ENCODE results near the gene GOLGB1. TPM values are rescaled to one million over a fixed set of nuclear protein-coding genes. Genes with fewer than 3 reads are reported as not detected.

The GOLGB1 gene
- total and polyA plus RNA-seq, 4 donors: 10.1 to 58.8 (median 33.0) TPM

GRCh38 chr3:121648219-121648958 lies 101.2 kb downstream of the GOLGB1 start (continued):
- TF ChIP-seq ZBTB33 (IDR thresholded peaks at IDR 0.05) (no peak), RAD21 (IDR thresholded peaks at IDR 0.05) (peak; percentile 32 to 60), GABPA (IDR thresholded peaks at IDR 0.05 in 1 of 2, conservative IDR thresholded peaks at IDR 0.05 in 1 of 2) (no peak)

- Histone ChIP-seq H3K4me3 (ENCODE audit: low read depth in 1 of 3, low read length in 3 of 3) (no peak overlapping the region), H3K27me3 (ENCODE audit: control insufficient read depth in 4 of 4, insufficient read depth in 4 of 4, low read length in 3 of 4) (no peaks in the 10 kb centered on the region), H3K27ac (ENCODE audit: low read depth in 1 of 2, low read length in 2 of 2) (no peak overlapping the region), H3K9ac (ENCODE audit: low read depth in 1 of 2, low read length in 2 of 2) (no peak overlapping the region), H3K36me3 (ENCODE audit: control insufficient read depth in 4 of 4, insufficient read depth in 3 of 4, low read depth in 1 of 4, low read length in 3 of 4) (peaks cover 0 to 15% (median 12%) of the 10 kb centered on the region in 4 donors), H3K4me1 (ENCODE audit: control insufficient read depth in 4 of 4, insufficient read depth in 4 of 4, low read length in 3 of 4) (peaks cover 0 to 6% (median 0%) of the 10 kb centered on the region in 4 donors), H3K9me3 (ENCODE audit: control insufficient read depth in 4 of 4, low read length in 3 of 4) (no peaks in the 10 kb centered on the region)
- 96% methylated on average over 5 of the region's 5 CpGs for WGBS
- DNase-seq (ENCODE audit: low spot score): no peak
- TF ChIP-seq EGR1 (IDR thresholded peaks at IDR 0.05; ENCODE audit: low read depth in 2 of 2) (no peak), MAX (IDR thresholded peaks at IDR 0.05) (no peak), HNF4A (conservative IDR thresholded peaks at IDR 0.05) (no peak), NR2F2 (IDR thresholded peaks at IDR 0.05) (no peak), FOXA1 (IDR thresholded peaks at IDR 0.05) (no peak), RAD21 (IDR thresholded peaks at IDR 0.05) (no peak), YY1 (IDR thresholded peaks at IDR 0.05) (no peak), HNF4G (IDR thresholded peaks at IDR 0.05) (no peak), RXRA (IDR thresholded peaks at IDR 0.05) (no peak), GABPA (IDR thresholded peaks at IDR 0.05 in 1 of 2, conservative IDR thresholded peaks at IDR 0.05 in 1 of 2) (no peak), ATF3 (IDR thresholded peaks at IDR 0.05) (no peak), REST (IDR thresholded peaks at IDR 0.05) (no peak), CTCF (IDR thresholded peaks at IDR 0.05; ENCODE audit: low read depth, low read length, missing input control) (no peak), FOXA2 (IDR thresholded peaks at IDR 0.05) (no peak)
These were observed 104.5 kb downstream of the GOLGB1 start for GRCh38 chr3:121645054-121645453.
